ENCODE data around the gene ARMC6. TPM values are rescaled to one million over a fixed set of nuclear protein-coding genes. Genes with fewer than 3 reads are reported as not detected.
A peak's percentile ranks its signal among the peaks of the same experiment; 100 is the strongest.

Gene ARMC6
- total RNA-seq, 1 donor from 2014 or later = 15.9 TPM

DNA sequence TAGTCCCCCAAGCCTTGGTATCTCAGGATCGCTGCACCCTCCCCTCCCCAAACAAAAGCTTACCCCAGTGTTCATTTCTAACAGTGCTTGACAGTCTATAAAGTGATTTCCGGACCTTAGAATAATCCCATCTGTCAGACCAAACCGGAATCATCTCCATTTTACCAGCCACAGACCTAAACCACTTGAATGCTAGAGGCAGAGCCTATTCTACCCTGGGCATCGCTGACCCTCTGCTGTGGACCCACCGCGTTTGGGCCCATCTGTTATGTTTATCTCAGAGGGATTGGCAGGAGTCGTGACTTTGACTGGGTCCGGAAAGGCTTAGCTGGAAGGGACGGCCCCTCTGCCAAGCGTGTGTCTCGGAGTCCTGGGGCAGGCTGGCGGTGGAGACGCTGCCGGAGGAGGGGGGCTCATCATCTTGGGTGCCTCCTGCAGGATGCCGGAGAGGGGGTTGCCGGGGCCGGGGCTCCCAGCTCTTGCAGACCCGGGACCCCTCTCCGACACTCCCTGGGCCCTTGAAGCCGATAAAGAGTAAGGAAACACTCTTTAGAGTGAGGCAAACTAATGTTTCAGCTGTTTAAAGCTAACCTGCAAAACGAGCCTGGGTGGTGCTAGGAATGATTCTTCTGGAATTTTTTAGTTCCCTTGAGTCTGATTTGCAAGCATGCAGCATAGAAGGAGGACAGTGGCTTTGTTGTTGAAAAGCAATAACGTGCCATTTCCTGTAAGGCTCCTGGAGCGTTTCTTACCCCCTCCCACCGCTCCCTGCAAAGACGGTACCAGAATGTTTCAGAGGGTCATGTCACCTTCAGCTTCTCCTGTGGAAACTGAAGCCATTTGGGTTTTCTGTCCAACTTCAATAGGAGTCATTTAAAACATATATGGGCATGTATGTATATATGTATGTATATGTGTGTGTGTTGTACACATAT lies 31.7 kb downstream of the ARMC6 start:
- intact Hi-C loops (cut with DNase I) = loop anchor here (5.0 kb wide), 2 partner anchors 72 to 127 kb away; partner anchors contain the start of genes BORCS8, RFXANK and TMEM161A
- DNase-seq (ENCODE audit: low spot score) = peak; percentile 77

DNA sequence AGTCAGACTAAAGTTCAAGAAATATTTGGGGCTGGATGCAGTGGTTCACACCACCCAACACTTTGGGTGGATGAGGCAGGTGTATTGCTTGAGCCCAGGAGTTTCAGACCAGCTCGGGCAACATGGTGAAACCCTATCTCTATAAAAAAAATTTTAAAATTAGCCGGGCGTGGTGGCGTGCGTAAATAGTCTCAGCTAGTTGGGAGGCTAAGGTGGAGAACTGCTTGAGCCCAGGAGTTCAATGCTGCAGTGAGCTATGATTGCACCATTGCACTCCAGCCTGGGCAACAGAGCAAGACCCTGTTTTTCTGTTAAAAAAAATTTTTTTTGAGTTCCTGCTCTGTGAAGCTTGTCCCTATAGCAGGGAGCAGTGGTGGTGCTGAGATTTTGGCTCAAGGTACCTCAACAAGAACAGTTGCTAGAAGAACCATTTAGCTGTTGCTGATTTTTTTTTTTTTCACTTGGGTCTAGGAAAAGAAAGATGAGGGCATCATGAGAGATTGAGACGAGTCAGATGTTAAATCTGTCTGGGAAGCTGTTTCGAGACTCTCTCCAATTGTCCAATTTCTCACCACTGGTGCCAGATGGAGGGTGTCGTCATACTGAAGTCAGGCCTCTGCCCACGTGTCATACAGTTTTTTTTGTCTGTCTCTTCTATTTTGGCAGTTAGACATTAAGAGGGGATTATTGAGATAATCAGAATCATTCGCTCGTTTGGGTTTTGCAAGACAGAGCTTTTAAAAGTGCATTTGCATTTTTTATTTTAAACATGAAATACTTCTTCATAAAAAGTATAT lies 34.1 kb downstream of the ARMC6 start:
- DNase-seq (ENCODE audit: low spot score) = no peak
- intact Hi-C loops (cut with DNase I) = no loop called here

DNA sequence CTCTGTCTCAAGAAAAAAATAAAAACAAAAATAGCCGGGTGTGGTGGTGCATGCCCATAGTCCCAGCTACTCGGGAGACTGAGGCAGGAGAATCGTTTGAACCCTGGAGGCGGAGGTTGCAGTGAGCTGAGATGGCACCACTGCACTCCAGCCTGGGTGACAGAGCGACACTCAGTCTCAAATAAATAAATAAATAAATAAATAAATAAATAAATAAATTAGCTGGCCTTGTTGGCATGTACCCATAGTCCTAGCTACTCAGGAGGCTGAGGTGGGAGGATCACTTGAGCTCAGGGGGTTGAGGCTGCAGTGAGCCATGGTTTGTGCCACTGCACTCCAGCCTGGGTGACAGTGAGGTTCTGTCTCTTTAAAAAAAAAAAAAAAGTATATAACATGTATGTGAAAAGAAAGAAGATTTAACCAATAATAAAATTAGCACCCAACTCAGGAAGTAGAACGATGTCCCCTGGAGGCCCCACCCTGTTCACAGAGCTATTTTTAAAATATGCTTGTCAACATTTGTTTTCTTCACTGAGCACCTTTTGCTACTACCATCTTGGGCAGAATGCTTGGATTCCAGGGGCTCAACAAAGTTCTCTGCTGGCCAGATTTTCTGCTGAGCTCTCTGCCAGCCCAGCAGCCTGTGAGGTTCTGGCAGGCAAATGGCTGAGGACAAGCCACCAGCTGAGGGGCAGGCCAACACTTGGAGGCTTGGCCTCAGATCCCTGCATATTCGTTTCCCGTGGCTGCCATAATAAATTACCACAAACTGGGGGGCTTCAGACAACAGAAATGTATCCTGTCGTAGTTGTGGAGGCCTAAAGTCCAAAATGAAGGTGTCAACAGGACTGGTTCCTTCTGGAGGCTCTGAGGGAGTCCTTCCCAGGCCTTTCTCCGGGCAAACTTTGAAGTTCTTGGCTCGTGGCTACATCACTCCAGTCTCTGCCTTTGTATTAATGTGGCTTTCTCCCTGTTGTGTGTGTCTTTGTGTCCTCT lies 35.6 kb downstream of the ARMC6 start:
- no peak for DNase-seq (ENCODE audit: low spot score)
- intact Hi-C loops (cut with DNase I) = no loop called here

DNA sequence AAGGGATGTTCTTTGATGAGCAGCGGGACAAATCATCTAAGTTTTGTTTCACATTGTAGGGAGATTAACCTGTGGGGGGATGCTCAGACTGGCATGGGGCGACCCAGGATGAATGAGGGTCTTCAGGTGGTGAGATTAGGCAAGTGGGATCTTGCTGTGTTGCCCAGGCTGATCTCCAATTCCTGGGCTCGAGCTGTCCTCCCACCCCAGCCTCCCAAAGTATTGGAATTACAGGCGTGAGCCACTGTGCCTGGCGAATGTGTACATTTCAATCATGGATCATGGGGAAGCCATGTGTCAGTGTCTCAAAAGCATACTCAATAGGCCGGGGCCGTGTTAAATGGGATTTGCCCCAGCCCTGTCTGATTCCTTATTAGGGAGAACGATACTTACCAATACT lies 38.5 kb downstream of the ARMC6 start:
- intact Hi-C loops (cut with DNase I) = no loop called here
- no peak for DNase-seq (ENCODE audit: low spot score)

DNA sequence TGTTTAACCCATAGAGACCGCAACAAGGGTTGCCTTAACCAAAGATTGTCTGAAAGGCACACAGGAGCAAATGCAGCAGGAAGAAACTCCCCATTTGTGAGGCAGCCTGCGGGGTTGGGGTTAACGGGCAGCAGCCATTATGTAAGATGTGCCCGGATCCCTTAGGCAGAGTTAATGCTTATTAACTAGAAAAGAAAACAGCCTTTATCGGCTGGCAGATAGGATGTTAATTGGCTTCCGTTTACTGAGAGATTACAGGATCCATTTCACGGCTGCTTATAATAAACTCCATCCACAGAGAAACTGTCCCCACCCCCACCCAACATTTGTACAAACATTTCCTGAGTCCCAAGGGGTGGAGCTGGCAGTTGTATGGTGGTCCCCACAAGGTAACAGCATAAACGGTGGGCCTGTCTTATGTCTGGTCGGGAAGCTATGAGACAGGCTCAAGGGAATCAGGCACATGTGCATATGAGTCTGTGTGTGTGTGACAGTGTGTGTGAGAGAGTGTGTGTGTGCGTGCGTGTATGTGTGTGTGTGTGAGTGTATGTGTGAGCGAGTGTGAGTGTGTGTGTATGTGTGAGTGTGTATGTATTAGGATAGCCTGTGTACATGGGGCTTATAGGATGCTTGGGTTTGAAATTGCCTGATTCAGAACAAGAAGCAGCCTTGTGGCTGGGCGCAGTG lies 40.9 kb downstream of the ARMC6 start:
- DNase-seq (ENCODE audit: low spot score) = no peak
- intact Hi-C loops (cut with DNase I) = no loop called here

DNA sequence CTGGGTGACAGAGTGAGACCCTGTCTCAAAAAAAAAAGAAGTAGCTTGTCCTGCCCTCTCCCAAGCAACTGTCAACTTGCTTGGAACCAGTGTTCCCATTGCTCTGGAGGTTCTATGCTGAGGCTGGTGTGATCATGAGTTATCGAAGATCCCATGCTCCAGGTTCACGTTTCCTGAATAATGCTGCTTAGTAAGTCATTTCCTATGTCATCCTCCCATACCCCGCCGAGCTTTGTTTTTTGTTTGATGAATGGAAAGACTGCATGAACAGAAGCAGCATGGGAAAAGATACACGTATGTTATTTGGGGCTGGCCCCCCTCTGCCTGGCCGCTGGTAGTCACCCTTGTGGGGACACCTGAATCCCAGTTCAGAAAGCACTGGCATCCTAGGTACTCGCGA lies 41.7 kb downstream of the ARMC6 start:
- no peak for DNase-seq (ENCODE audit: low spot score)
- intact Hi-C loops (cut with DNase I) = no loop called here

DNA sequence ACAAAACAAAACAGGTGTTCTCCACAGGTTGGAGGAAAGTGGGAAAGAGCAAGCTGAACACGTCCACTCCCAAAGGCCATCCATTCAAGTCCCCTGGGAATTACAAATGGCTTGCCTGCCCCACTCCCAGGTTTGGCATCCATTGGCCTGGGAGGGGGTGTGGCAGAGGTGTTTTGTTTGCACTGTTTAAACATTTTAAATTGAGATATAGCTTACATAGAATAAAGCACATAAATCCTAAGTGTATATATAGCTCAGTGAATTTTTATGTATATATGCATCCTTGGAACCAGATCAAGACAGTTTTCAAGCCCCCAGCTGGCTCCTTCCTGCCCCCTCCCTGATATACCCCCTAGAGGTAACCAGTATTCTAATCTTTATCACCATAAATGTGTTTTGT lies 43.1 kb downstream of the ARMC6 start:
- intact Hi-C loops (cut with DNase I) = no loop called here
- no peak for DNase-seq (ENCODE audit: low spot score)

DNA sequence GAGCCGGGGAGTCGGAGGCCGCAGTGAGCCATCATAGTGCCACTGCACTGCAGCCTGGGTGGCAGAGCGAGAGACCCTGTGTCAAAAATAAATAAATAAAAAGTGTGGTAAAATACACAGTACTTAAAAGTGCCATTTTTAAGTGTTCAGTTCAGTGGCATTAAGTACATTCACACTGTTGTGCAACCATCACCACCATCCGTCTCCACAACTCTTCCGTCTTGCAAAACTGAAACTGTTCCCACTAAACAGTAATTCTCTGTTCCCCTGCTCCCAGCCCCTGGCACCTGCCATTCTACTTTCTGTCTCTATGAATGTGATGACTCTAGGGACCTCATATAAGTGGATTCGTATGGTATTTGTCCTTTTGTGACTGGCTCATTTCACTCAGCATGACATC lies 43.7 kb downstream of the ARMC6 start:
- no peak for DNase-seq (ENCODE audit: low spot score)

DNA sequence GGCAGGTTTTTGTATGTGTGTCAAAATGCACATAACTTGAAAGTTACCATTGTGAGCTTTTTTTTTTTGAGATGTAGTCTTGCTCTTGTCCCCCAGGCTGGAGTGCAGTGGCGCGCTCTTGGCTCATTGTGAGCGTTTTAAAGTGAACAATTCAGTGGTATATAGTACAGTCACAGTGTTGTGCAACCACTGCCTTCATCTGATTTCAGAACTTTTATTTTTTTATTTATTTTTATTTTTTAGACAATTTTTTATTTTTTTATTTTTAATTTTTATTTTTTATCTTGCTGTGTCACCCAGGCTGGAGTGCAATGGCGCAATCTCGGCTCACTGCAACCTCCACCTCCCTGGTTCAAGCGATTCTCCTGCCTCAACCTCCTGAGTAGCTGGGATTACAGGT lies 45.4 kb downstream of the ARMC6 start:
- intact Hi-C loops (cut with DNase I) = no loop called here
- DNase-seq (ENCODE audit: low spot score) = no peak

More for the DNA sequence above, 43.7 kb downstream of the ARMC6 start:
- intact Hi-C loops (cut with DNase I) = no loop called here

DNA sequence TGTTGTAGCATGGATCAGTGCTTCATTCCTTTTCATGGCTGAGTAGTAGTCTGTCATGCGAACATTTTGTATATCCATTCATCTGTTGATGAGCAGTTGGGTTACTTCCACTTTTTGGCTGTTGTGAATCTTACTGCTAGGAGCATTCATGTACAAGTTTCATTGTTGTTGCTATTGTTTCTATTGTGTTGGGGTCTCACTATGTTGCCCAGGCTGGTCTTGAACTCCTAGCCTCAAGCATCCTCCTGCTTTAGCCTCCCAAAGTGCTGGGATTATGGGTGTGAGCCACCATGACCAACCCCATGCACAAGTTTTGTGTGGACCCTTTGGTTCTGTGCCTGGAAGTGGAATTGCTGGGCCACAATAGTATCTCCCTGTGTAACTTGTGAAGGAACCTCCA lies 46.2 kb downstream of the ARMC6 start:
- no peak for DNase-seq (ENCODE audit: low spot score)
- intact Hi-C loops (cut with DNase I) = no loop called here

DNA sequence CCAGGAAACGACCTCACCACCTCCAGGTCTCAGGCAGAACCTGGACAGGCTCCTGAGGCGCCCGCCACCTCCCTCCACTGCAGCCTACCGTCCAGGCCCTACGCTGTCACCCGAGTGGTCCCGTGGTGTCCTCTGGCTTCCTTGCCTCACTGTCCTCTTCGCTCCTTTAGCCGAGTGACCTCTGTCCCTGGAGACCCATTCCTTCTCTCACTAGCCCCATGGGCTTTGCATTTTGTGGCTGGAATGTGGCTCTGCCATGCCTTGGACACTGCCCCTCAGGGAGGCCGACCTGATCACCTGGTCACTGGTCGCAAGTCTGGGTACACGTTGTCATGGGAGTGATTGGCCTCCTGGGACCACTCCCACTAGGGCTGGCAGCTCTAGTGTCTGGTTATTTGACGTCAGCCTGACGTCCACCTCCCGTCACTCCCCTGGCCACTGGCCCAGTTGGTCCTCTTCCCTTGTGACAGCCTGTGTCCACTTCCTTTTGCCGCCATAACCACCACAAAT lies 48.3 kb downstream of the ARMC6 start:
- intact Hi-C loops (cut with DNase I) = no loop called here
- DNase-seq (ENCODE audit: low spot score) = no peak

DNA sequence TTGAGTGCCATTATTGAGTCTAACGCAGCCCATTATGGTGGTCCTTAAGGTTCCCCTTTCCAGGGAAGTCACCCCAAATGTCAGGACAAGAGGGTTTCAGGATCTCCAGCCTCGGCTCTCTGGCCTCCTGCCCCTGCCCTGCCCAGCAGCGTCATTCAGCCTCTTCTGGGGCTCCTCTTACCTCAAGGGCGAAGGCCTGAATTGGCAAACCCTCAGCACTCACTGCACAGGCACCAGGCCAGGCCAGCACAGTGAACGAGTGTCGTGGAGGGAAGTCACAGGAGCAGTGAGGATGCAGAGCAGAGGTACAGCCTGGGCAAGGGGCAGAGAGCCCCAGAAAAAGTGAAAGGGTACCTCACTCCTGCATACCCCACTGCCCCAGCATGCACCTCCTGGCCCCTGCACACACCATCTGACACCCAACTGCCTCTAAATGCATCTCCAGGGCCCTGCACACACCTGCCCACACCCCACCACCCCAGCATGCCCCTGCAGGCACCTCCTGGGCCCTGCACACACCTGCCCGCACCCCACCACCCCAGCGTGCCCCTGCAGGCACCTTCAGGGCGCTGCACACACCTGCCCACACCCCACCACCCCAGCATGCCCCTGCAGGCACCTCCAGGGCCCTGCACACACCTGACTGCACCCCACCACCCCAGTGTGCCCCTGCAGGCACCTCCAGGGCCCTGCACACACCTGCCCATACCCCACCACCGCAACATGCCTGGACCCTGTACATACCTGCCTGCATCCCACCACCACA lies 50.2 kb downstream of the ARMC6 start:
- DNase-seq (ENCODE audit: low spot score) = no peak
- intact Hi-C loops (cut with DNase I) = no loop called here

DNA sequence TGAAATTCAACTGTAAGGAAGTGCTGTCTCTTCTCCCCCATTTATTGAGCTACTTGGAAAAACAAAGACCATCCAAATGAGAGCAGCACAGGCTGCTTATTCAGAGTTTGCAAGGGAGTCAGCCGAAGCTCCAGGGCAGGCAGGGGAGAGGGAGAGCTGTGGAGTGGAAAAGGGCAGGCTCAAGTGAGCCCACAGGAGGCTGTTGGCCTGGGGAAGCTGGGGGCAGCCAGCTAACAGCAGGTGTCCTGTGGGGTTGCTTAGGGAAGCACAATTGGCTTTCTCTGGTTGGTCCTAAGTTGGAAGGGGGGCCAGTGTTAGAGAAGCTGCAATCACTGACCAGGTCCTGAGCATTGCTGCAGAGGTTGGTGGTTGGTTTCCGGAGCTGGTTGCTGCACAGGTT lies 54.3 kb downstream of the ARMC6 start:
- intact Hi-C loops (cut with DNase I) = no loop called here
- DNase-seq (ENCODE audit: low spot score) = no peak

DNA sequence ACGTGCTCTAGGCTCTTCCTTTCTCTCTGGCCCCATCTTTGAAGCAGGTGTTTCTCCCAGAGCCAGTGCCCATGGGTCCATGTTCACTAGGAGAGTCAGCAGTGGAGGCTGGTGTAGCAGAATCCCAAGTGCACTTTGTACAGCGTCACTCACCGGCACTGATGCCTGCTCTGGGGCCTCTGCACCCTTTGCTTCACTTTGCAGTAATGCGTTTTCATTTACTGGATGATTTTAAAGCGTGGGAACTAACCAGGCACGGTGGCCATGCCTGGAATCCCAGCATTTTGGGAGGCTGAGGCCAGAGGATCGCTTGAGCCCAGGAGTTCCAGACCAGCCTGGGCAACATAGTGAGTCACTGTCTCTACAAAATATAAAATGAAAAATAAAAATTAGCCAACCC lies 61.1 kb downstream of the ARMC6 start:
- intact Hi-C loops (cut with DNase I) = no loop called here
- DNase-seq (ENCODE audit: low spot score) = no peak

DNA sequence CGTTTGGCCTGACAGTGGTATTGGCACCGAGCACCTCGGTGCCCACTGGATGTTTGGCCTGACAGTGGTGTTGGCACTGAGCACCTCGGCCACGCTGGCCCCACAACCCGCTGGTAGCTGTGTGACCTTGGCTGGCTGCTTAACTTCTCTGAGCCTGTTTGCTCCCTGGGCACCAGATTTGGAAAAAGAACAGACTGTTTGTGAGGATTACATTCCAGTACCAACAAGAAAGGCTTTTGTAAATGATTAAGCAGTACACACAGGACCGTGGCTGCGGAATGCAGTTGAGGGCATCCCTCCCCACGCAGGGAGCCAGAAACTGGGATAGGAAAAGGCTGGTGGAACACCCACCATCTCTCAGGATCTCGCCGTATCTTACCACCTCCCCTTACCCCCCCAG lies 62.3 kb downstream of the ARMC6 start:
- no peak for DNase-seq (ENCODE audit: low spot score)
- intact Hi-C loops (cut with DNase I) = no loop called here

DNA sequence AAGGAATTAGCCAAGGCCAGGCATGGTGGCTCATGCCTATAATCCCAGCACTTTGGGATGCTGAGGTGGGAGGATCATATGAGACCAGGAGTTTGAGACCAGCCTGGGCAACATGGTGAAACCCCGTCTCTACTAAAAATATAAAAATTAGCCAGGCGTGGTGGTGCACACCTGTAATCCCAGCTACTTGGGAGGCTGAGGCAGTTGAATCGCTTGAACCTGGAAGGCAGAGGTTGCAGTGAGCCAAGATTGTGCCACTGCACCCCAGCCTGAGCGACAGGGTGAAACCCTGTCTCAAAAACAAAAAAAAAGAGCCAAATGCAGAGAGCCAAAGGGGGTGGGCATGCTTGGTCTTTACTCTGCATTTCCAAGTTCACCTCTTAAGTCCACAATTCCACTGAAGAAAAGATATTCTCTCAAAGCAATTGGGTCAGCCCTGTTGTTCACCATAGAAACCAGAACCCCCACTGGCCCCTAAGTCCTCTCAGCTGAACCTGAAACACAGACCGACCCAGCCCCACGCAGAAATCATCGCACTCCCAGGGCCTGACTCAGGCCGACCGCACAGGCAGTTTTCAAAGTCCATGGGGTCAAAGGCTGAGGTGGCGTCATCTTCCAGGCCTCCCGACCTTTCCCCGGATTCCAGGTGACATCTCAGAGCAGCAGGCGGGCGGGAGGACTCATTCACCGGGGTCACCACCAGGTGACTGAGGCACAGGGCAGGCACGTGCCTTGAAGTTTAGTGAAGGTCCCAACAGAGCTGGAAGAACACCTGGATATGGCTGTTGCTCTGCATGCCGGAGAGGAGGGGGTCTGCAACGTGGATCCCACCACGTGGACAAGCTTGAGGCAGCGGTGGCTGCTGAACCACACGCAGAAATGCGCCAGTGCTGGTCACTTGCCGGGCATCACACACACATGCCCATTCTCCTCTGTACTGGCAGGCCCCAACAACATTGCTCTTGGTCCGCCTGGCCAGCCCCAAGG lies 63.5 kb downstream of the ARMC6 start:
- no peak for DNase-seq (ENCODE audit: low spot score)
- intact Hi-C loops (cut with DNase I) = no loop called here

All from cardiac septum (tissue), 1 donor.